Right atrium auricular region (tissue), 2 donors: ENCODE data around the gene FOXL1. TPM values are rescaled to one million over a fixed set of nuclear protein-coding genes. Genes with fewer than 3 reads are reported as not detected.
A peak's percentile ranks its signal among the peaks of the same experiment; 100 is the strongest.

Experiments used
- DNase-seq: peaks from one replicate; pipeline ENCODE4 v3.0.0-alpha.2; 2019; ENCODE audit warnings: low spot score
- H3K27ac ChIP-seq, 2 donors: fragments of 200-600 bp; sonication (generic); 1 replicate in 1 of 2; 2 replicates in 1 of 2; pipeline ENCODE4 v1.5.1; 2016 to 2019
- H3K27me3 ChIP-seq, 2 donors: fragments of 200-600 bp; sonication (generic); one replicate each; pipeline versions ENCODE4 v1.5.1 to v1.6.0; 2017 to 2019
- H3K36me3 ChIP-seq: fragments of 200-600 bp; sonication (generic); one replicate; pipeline ENCODE4 v1.5.1; 2016
- H3K4me1 ChIP-seq, 2 donors: fragments of 200-600 bp; sonication (generic); one replicate each; pipeline versions ENCODE4 v1.5.1 to v1.6.0; 2017 to 2019
- H3K4me3 ChIP-seq, 2 donors: fragments of 200-600 bp; sonication (generic); 1 replicate in 1 of 2; 2 replicates in 1 of 2; pipeline ENCODE4 v1.5.1; 2017 to 2019; ENCODE audit warnings: mild to moderate bottlenecking in 1 of 2, moderate library complexity in 1 of 2
- H3K9me3 ChIP-seq, 2 donors: fragments of 200-600 bp; sonication (generic); one replicate each; pipeline ENCODE4 v1.5.1; 2019
- total RNA-seq, 2 donors: library from RNA; depleted of rRNA; stranded (reverse); fragments of >200 nt; gene quantifications; one replicate each; pipeline ENCODE4 v1.1.0, GENCODE V29; 2016
- TF ChIP-seq, protein P1 (sequence below), 2 donors: fragments of 200-600 bp; sonication (generic); IDR thresholded peaks; one replicate each; pipeline ENCODE4 v1.5.1; 2019; ENCODE audit warnings: antibody characterized with exemption in 2 of 2

Gene FOXL1
- total RNA-seq, 2 donors from 2014 or later: 0.85 to 1.3 TPM

DNA sequence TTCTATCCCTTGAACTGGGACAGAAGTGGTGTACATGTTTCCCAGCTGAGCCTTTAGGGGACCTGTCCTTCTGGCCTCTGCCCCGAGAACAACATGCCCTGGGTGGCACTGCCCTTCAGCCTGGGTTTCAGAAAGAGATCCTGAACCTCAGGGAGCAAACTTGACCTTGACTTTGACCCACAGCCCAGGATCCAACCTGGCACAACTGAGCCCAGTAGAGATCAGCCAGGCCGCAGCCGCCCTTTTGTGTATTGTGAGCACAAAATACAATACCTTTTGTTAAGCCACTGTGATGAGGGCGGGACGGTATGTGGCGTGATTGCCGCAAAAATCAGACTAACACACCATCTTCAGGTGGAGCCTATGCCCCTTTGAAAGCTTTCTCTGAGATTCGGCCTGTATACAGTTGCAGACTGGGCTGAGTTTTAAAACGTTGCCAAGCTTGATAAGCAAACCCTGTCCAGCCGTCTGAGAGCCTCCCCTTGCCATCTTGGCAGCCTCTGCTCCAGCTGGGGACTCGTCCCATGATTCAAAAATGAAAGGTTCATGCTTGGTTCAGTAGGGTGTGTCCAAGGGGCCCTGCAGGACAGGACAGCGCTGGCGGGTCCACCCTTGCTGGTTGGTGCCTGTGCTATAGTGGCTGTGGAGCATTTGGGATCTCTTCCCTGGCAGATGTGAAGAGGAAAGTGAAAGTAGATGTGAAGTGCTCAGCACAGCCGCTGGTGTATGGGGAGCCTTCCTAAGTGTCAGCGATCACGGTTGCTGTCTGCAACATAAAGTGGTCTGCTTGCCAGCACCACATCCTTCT lies 40.3 kb downstream of the FOXL1 start:
- H3K36me3 ChIP-seq: no peaks in the 10 kb centered on the region
- H3K27me3 ChIP-seq: no peaks in the 10 kb centered on the region
- no peaks in the 10 kb centered on the region for H3K4me1 ChIP-seq
- TF ChIP-seq, protein P1, sequence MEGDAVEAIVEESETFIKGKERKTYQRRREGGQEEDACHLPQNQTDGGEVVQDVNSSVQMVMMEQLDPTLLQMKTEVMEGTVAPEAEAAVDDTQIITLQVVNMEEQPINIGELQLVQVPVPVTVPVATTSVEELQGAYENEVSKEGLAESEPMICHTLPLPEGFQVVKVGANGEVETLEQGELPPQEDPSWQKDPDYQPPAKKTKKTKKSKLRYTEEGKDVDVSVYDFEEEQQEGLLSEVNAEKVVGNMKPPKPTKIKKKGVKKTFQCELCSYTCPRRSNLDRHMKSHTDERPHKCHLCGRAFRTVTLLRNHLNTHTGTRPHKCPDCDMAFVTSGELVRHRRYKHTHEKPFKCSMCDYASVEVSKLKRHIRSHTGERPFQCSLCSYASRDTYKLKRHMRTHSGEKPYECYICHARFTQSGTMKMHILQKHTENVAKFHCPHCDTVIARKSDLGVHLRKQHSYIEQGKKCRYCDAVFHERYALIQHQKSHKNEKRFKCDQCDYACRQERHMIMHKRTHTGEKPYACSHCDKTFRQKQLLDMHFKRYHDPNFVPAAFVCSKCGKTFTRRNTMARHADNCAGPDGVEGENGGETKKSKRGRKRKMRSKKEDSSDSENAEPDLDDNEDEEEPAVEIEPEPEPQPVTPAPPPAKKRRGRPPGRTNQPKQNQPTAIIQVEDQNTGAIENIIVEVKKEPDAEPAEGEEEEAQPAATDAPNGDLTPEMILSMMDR (IDR thresholded peaks at IDR 0.05): no peak
- peak overlapping the region; percentile 1 to 29 for H3K4me3 ChIP-seq
- DNase-seq: no peak
- H3K9me3 ChIP-seq: no peaks in the 10 kb centered on the region
- peak overlapping the region; percentile 13 to 24 for H3K27ac ChIP-seq

DNA sequence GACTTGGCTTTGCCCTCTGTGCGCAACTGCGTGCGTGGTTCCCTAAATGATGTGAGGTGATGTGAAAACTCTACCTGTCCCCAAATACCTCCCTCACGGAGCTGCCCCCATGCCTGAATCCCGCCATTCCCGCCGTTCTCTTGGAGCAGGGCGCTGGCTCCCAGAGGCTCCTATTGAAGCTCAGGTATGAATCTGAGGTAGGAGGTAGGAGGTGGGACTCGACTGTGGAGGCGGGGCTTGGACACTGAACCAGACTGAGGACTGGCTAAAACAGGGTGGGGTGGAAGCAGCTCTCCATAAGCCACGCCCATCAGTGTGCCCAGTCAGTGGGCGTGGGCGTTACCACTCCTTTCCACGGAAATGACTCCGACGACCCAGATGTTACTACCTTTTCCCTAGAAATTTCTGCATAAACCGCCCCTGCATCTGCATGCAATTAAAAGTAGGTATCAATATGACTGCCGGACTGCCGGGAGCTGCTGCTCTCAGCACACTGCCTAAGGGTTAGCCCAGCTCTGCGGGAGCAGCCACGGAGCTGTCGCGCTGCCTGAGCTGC lies 41.0 kb downstream of the FOXL1 start:
- no peak for DNase-seq
- Histone ChIP-seq H3K4me3 (peak overlapping the region; percentile 1 to 29), H3K36me3 (no peaks in the 10 kb centered on the region), H3K4me1 (no peaks in the 10 kb centered on the region), H3K27ac (peak overlapping the region; percentile 13 to 24), H3K27me3 (no peaks in the 10 kb centered on the region), H3K9me3 (no peaks in the 10 kb centered on the region)
- TF ChIP-seq, protein P1 (IDR thresholded peaks at IDR 0.05): no peak

DNA sequence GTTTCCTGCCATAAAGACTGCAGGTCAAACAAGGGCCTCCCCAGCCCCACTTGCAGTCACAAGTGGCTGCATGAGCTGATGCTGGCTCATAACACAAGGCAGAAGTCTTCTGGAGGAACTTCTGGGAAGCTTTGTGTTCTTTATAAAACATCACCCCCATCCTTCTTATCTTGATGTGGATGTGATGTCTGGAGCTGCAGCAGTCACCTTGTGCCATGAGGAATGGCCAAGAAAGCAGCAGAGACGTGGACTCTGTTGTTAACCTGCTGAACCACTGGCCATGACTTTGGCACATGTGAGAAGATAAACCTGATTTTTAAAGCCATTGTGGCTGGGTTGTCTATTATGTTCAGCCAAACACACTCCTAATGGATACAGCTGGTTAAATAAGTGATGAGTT lies 41.8 kb downstream of the FOXL1 start:
- H3K27me3 ChIP-seq: no peaks in the 10 kb centered on the region
- no peaks in the 10 kb centered on the region for H3K4me1 ChIP-seq
- TF ChIP-seq, protein P1 (IDR thresholded peaks at IDR 0.05): no peak
- no peak for DNase-seq
- H3K36me3 ChIP-seq: no peaks in the 10 kb centered on the region
- no peak overlapping the region for H3K27ac ChIP-seq
- H3K9me3 ChIP-seq: no peaks in the 10 kb centered on the region
- H3K4me3 ChIP-seq: no peak overlapping the region

DNA sequence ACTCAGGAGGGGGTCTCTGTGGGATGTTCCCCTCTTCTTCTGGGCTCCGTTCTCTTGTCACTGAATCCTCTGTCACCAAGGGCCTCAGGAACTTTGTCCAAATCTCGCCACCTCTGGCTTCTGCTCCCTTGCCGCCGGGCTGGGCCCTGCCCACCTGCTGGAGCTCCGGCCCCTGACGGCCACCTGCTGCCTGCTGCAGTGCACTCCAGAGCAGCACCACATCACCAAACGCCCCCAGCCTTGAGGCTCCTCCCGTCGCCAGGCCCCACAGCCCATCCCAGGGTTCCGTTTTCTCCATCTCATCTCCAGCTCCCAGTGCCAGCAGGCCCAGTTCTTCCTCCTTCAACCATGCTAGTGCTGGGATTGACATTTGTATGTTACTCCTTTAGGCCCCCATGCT lies 43.6 kb downstream of the FOXL1 start:
- H3K4me1 ChIP-seq: no peaks in the 10 kb centered on the region
- no peaks in the 10 kb centered on the region for H3K36me3 ChIP-seq
- H3K9me3 ChIP-seq: no peaks in the 10 kb centered on the region
- H3K4me3 ChIP-seq: no peak overlapping the region
- TF ChIP-seq, protein P1 (IDR thresholded peaks at IDR 0.05): no peak
- no peak overlapping the region for H3K27ac ChIP-seq
- DNase-seq: no peak
- no peaks in the 10 kb centered on the region for H3K27me3 ChIP-seq

DNA sequence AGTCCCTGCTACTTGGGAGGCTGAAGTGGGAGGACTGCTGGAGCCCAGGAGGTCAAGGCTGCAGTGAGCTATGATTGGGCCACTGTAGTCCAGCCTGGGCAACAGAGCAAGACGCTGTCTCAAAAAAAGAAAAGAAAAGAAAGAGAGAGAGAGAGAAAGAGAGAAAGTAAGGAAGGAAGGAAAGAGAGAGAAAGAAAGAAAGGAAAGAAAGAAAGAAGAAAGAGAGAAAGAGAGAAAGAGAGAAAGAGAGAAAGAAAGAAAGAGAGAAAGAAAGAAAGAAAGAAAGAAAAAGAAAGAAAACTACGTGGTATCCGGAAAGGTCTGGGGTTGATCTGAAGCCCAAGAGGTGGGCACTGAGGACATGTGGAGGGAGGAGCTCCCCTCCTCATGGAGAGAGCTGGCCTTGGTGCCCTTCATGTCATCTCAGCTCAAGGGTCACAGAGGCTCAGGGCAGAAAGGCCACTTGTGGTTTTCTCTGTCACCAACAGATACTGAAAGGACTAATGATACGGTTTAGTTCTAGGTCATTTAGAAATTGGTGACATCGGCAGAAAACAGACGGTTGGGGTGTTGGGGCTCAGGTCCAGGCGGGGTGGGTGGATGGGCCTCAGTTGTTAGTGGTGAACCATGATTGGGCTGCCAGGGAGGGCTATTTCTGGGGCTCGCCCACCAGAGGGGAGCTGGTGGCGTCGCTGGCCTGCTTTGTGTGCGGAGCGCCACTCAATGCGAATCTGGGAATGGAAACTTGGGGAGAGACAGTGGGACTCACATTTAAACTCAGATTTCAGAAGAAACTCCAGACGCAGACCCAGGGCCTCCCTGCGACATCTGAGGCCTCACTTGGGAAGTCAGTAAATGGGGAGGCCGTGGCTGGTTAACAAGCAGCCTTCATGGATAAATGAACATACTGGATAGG lies 44.6 kb downstream of the FOXL1 start:
- Histone ChIP-seq H3K27me3 (no peaks in the 10 kb centered on the region), H3K27ac (no peak overlapping the region), H3K36me3 (no peaks in the 10 kb centered on the region), H3K4me1 (no peaks in the 10 kb centered on the region), H3K4me3 (no peak overlapping the region), H3K9me3 (no peaks in the 10 kb centered on the region)
- TF ChIP-seq, protein P1 (IDR thresholded peaks at IDR 0.05): no peak
- no peak for DNase-seq
